GM18511 (cell line): ENCODE results near the gene DYNLT2B.
A peak's percentile ranks its signal among the peaks of the same experiment; 100 is the strongest.
"Not testable (repeated sequence)": the region's sequence is repeated elsewhere in the genome, so short reads cannot be mapped to it uniquely, and the experiment has no call there.

ENCODE experiments used
- ATAC-seq: cut with Tn5 transposase; IDR thresholded peaks from one replicate; pipeline ENCODE4 v1.9.1; 2021; ENCODE audit warnings: mild to moderate bottlenecking, moderate library complexity; ENCODE audit not compliant: unreplicated experiment

DYNLT2B gene

GRCh38 chr3:196327405-196327804 is 9.4 kb upstream of the DYNLT2B start:
- no peak for ATAC-seq

- ATAC-seq: no peak
These were observed 8.9 kb upstream of the DYNLT2B start for GRCh38 chr3:196326936-196327335.

GRCh38 chr3:196323691-196324090 is 5.7 kb upstream of the DYNLT2B start:
- ATAC-seq: no peak

GRCh38 chr3:196323016-196323415 is 5.0 kb upstream of the DYNLT2B start:
- no peak for ATAC-seq

GRCh38 chr3:196321162-196321561 is 3.1 kb upstream of the DYNLT2B start:
- no peak for ATAC-seq

GRCh38 chr3:196320137-196320536 is 2.1 kb upstream of the DYNLT2B start:
- ATAC-seq: no peak

GRCh38 chr3:196316799-196317686 is 997 bp downstream of the DYNLT2B start:
- ATAC-seq: not testable (repeated sequence)

- no peak for ATAC-seq
These were observed 2.2 kb downstream of the DYNLT2B start for GRCh38 chr3:196315821-196316220.

GRCh38 chr3:196314597-196314996 is 3.4 kb downstream of the DYNLT2B start:
- no peak for ATAC-seq

- not testable (repeated sequence) for ATAC-seq
These were observed 4.0 kb downstream of the DYNLT2B start for GRCh38 chr3:196314086-196314485.

- not testable (repeated sequence) for ATAC-seq
These were observed 15.1 kb downstream of the DYNLT2B start for GRCh38 chr3:196302960-196303359.

- not testable (repeated sequence) for ATAC-seq
These were observed 15.5 kb downstream of the DYNLT2B start for GRCh38 chr3:196302551-196302950.

GRCh38 chr3:196298521-196298920 is 19.5 kb downstream of the DYNLT2B start:
- no peak for ATAC-seq

GRCh38 chr3:196292286-196292923 is 25.6 kb downstream of the DYNLT2B start:
- ATAC-seq: no peak

- no peak for ATAC-seq
These were observed 29.9 kb downstream of the DYNLT2B start for GRCh38 chr3:196288141-196288460.

GRCh38 chr3:196287440-196288140 is 30.4 kb downstream of the DYNLT2B start, which contains the start of gene PCYT1A:
Gene PCYT1A, minus strand, starts transcription at chr3:196287726. Its CDS starts 17,195 bp downstream, at chr3:196270531.
- peak; percentile 87 for ATAC-seq

GRCh38 chr3:196287090-196287439 is 31.0 kb downstream of the DYNLT2B start:
- peak; percentile 30 for ATAC-seq

- no peak for ATAC-seq
These were observed 33.6 kb downstream of the DYNLT2B start for GRCh38 chr3:196284396-196284795.

- ATAC-seq: no peak
These were observed 36.1 kb downstream of the DYNLT2B start for GRCh38 chr3:196281962-196282361.

GRCh38 chr3:196280689-196281440 is 37.2 kb downstream of the DYNLT2B start:
- peak; percentile 65 for ATAC-seq

GRCh38 chr3:196275126-196275525 is 42.9 kb downstream of the DYNLT2B start:
- ATAC-seq: peak; percentile 11
